ENCODE results near the gene WDR45. TPM values are rescaled to one million over a fixed set of nuclear protein-coding genes. Genes with fewer than 3 reads are reported as not detected.

Gene WDR45
- total and polyA plus RNA-seq, 8 donors = 12.2 to 209 (median 83.1) TPM

- H3K9me3 ChIP-seq = no peaks in the 10 kb centered on the region
- H3K36me3 ChIP-seq = peaks cover 0 to 16% (median 12%) of the 10 kb centered on the region in 4 donors
- H3K4me1 ChIP-seq = peaks cover 0 to 5% (median 0%) of the 10 kb centered on the region in 4 donors
- H3K27ac ChIP-seq = no peak overlapping the region
- no peak for DNase-seq
- intact Hi-C loops (cut with DNase I; ENCODE audit: low total_unique reads) = no loop called here
- 88 to 100% (median 93%) methylated on average over 4 of the region's 4 CpGs for WGBS, 5 donors
- TF ChIP-seq EP300 (IDR thresholded peaks at IDR 0.05) = no peak
- TF ChIP-seq POLR2A (IDR thresholded peaks at IDR 0.05) = no peak
- TF ChIP-seq CTCF (IDR thresholded peaks at IDR 0.05) = no peak
- no peak for TF ChIP-seq POLR2AphosphoS5 (IDR thresholded peaks at IDR 0.05)
- H3K4me3 ChIP-seq = no peak overlapping the region
- H3K27me3 ChIP-seq = no peaks in the 10 kb centered on the region
Observed at GRCh38 chrX:49106296-49106695, 26.6 kb upstream of the WDR45 start.

- Histone ChIP-seq H3K27ac (no peak overlapping the region), H3K4me1 (peaks cover 0 to 8% (median 0%) of the 10 kb centered on the region in 4 donors), H3K4me3 (no peak overlapping the region), H3K36me3 (peaks cover 0 to 7% (median 0%) of the 10 kb centered on the region in 4 donors), H3K9me3 (no peaks in the 10 kb centered on the region), H3K27me3 (no peaks in the 10 kb centered on the region)
- no peak for TF ChIP-seq EP300 (IDR thresholded peaks at IDR 0.05)
- no peak for TF ChIP-seq POLR2A (IDR thresholded peaks at IDR 0.05)
- no peak for TF ChIP-seq POLR2AphosphoS5 (IDR thresholded peaks at IDR 0.05)
- TF ChIP-seq CTCF (IDR thresholded peaks at IDR 0.05) = no peak
- intact Hi-C loops (cut with DNase I; ENCODE audit: low total_unique reads) = no loop called here
- WGBS, 5 donors = 46 to 73% (median 67%) methylated on average over 3 of the region's 3 CpGs
- DNase-seq = no peak
Observed at GRCh38 chrX:49103637-49104036, 23.9 kb upstream of the WDR45 start.

GRCh38 chrX:49102190-49102589, 22.5 kb upstream of the WDR45 start:
- no peaks in the 10 kb centered on the region for H3K27me3 ChIP-seq
- no peak overlapping the region for H3K27ac ChIP-seq
- WGBS, 5 donors = 75 to 84% (median 83%) methylated on average over 8 to 9 of the region's 9 CpGs
- peaks cover 0 to 8% (median 0%) of the 10 kb centered on the region in 4 donors for H3K4me1 ChIP-seq
- DNase-seq = no peak
- no peaks in the 10 kb centered on the region for H3K36me3 ChIP-seq
- H3K9me3 ChIP-seq = no peaks in the 10 kb centered on the region
- TF ChIP-seq POLR2A (IDR thresholded peaks at IDR 0.05) = no peak
- no peak for TF ChIP-seq CTCF (IDR thresholded peaks at IDR 0.05)
- TF ChIP-seq EP300 (IDR thresholded peaks at IDR 0.05) = no peak
- no peak for TF ChIP-seq POLR2AphosphoS5 (IDR thresholded peaks at IDR 0.05)
- no peak overlapping the region for H3K4me3 ChIP-seq
- intact Hi-C loops (cut with DNase I; ENCODE audit: low total_unique reads) = no loop called here

DNA sequence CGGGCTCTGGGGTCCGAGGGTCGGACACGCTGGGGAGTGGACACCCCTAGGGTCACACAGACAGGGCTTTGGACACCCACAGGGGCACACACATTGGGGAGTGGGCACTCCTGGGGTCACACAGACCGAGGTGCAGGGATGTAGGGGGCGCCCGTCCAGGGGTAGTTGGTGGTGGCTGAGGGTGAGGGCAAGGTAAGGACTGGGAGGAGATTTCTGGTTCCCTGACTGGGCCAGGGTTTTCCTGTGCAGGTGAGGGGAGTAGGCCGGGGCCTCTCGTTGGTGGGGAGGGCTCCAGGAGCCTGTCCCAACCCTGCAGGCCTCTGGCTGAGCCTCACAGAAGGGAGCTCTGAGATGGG, 21.9 kb upstream of the WDR45 start:
- no peak for DNase-seq
- no peaks in the 10 kb centered on the region for H3K27me3 ChIP-seq

More for the DNA sequence above, 21.9 kb upstream of the WDR45 start:
- TF ChIP-seq POLR2AphosphoS5 (IDR thresholded peaks at IDR 0.05) (no peak), POLR2A (IDR thresholded peaks at IDR 0.05) (no peak), EP300 (IDR thresholded peaks at IDR 0.05) (no peak), CTCF (IDR thresholded peaks at IDR 0.05) (no peak)
- Histone ChIP-seq H3K36me3 (no peaks in the 10 kb centered on the region), H3K4me1 (peaks cover 0 to 8% (median 0%) of the 10 kb centered on the region in 4 donors), H3K27ac (peak overlapping the region; percentile 44 to 88 (median 83)), H3K4me3 (peak overlapping the region; percentile 45 to 58 (median 56)), H3K9me3 (no peaks in the 10 kb centered on the region)
- intact Hi-C loops (cut with DNase I; ENCODE audit: low total_unique reads) = no loop called here
- WGBS, 5 donors = 5 to 54% (median 16%) methylated on average over 6 to 9 of the region's 9 CpGs
